ENCODE measurements around the gene SNTG2. TPM values are rescaled to one million over a fixed set of nuclear protein-coding genes. Genes with fewer than 3 reads are reported as not detected.
A peak's percentile ranks its signal among the peaks of the same experiment; 100 is the strongest.

Gene SNTG2
- total RNA-seq, 1 experiment from 2014 or later: 20.5 TPM

GRCh38 chr2:1054399-1054798 lies 103.8 kb downstream of the SNTG2 start:
- CTCF ChIA-PET: no interaction called here
- no peak for DNase-seq (ENCODE audit: low spot score)

GRCh38 chr2:1055014-1055595 lies 104.5 kb downstream of the SNTG2 start:
- ChIA-PET CTCF (no interaction called here), POLR2A (no interaction called here)
- H3K27ac Mint-ChIP-seq: no peak overlapping the region
- no peak for TF ChIP-seq MAX (CRISPR knock-in tag; IDR thresholded peaks at IDR 0.05)
- peak; percentile 69 for TF ChIP-seq ZNF121 (CRISPR knock-in tag; IDR thresholded peaks at IDR 0.05)
- no peak for TF ChIP-seq ZNF281 (CRISPR knock-in tag; IDR thresholded peaks at IDR 0.05)
- peaks cover 9% of the 10 kb centered on the region for H3K36me3 Mint-ChIP-seq
- H3K9me3 Mint-ChIP-seq: peaks cover 5% of the 10 kb centered on the region
- peaks cover 3% of the 10 kb centered on the region for H3K27me3 Mint-ChIP-seq (ENCODE audit: low read depth)
- H3K4me1 Mint-ChIP-seq: peaks cover 42% of the 10 kb centered on the region
- peak; percentile 40 for ATAC-seq
- DNase-seq (ENCODE audit: low spot score): no peak
- H3K4me3 Mint-ChIP-seq: no peak overlapping the region

More at GRCh38 chr2:1054399-1054798, 103.8 kb downstream of the SNTG2 start:
- no peak for ATAC-seq
- TF ChIP-seq GABPB1 (CRISPR knock-in tag; IDR thresholded peaks at IDR 0.05) (no peak), ZNF423 (CRISPR knock-in tag; IDR thresholded peaks at IDR 0.05) (peak; percentile 97)
- Mint-ChIP-seq H3K27ac (0 out of 2 replicates have a peak overlapping the region, but pooled peaks have one; percentile 41), H3K36me3 (peaks cover 16% of the 10 kb centered on the region), H3K4me1 (peaks cover 42% of the 10 kb centered on the region), H3K9me3 (peaks cover 12% of the 10 kb centered on the region), H3K4me3 (no peak overlapping the region), H3K27me3 (ENCODE audit: low read depth) (peaks cover 3% of the 10 kb centered on the region)
- POLR2A ChIA-PET: no interaction called here

GRCh38 chr2:1060372-1060771 lies 109.7 kb downstream of the SNTG2 start:
- Mint-ChIP-seq H3K4me1 (peaks cover 14% of the 10 kb centered on the region), H3K36me3 (peaks cover 4% of the 10 kb centered on the region), H3K27ac (no peak overlapping the region), H3K27me3 (ENCODE audit: low read depth) (peaks cover 9% of the 10 kb centered on the region), H3K9me3 (no peaks in the 10 kb centered on the region), H3K4me3 (no peak overlapping the region)
- CTCF ChIA-PET: no interaction called here
- TF ChIP-seq E2F1 (CRISPR knock-in tag; IDR thresholded peaks at IDR 0.05) (no peak), RORB (CRISPR knock-in tag; IDR thresholded peaks at IDR 0.05) (no peak)
- ATAC-seq: no peak
- POLR2A ChIA-PET: no interaction called here
- DNase-seq (ENCODE audit: low spot score): no peak

DNA sequence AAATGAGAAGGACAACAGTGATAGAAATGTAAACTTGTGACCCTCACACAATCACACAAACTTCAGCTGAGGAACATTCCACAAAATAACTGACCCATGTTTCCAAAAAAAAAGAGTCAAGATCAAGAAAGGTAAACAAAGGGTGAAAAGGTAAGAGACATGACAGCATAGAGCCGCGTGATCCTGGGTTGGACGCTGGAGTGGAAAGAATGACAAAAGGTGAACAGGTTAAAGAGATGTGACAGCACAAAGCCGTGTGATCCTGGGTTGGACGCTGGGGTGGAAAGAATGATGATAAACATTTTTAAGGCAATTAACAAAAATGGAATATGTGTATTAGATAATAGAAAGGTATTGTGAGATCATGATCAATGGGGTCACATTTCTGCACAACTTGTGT lies 110.3 kb downstream of the SNTG2 start:
- TF ChIP-seq, protein P1, sequence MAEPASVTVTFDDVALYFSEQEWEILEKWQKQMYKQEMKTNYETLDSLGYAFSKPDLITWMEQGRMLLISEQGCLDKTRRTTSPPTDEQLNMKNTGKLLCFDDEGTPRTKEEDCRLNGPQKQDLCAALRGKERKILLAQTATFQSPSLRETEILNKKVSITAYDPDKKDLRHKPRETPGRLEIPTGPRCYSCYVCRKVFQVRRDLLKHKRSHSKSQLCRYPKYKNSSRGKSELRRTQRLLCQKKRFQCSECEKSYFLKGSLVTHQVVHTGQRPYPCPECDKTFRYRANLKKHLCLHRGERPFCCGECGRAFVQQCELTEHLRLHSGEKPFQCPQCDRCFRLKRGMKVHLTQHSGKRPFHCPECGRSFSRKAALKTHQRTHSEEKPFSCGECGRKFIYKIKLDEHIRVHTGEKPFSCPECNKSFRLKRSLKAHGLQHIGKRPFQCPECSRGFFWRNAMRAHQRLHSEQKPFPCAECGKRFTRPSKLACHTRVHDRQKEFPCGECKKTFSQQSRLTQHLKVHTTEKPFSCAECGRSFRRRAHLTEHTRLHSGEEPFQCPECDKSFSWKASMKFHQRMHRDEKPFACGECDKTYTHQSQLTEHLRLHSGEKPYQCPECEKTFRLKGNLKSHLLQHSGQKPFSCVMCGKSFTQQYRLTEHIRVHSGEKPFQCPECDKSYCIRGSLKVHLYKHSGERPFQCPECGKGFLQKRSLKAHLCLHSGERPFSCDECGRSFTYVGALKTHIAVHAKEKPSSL (CRISPR knock-in tag; conservative IDR thresholded peaks at IDR 0.05): no peak
- no peak for TF ChIP-seq ETV6 (CRISPR knock-in tag; IDR thresholded peaks at IDR 0.05)
- TF ChIP-seq, protein P2, sequence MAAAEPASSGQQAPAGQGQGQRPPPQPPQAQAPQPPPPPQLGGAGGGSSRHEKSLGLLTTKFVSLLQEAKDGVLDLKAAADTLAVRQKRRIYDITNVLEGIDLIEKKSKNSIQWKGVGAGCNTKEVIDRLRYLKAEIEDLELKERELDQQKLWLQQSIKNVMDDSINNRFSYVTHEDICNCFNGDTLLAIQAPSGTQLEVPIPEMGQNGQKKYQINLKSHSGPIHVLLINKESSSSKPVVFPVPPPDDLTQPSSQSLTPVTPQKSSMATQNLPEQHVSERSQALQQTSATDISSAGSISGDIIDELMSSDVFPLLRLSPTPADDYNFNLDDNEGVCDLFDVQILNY (CRISPR knock-in tag; IDR thresholded peaks at IDR 0.05): no peak
- TF ChIP-seq, protein P3, sequence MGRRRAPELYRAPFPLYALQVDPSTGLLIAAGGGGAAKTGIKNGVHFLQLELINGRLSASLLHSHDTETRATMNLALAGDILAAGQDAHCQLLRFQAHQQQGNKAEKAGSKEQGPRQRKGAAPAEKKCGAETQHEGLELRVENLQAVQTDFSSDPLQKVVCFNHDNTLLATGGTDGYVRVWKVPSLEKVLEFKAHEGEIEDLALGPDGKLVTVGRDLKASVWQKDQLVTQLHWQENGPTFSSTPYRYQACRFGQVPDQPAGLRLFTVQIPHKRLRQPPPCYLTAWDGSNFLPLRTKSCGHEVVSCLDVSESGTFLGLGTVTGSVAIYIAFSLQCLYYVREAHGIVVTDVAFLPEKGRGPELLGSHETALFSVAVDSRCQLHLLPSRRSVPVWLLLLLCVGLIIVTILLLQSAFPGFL (CRISPR knock-in tag; IDR thresholded peaks at IDR 0.05; ENCODE audit: borderline replicate concordance): no peak
- H3K4me3 Mint-ChIP-seq: no peak overlapping the region
- ChIA-PET POLR2A (no interaction called here), CTCF (no interaction called here)
- ATAC-seq (no peak), DNase-seq (ENCODE audit: low spot score) (no peak)
- H3K36me3 Mint-ChIP-seq: no peaks in the 10 kb centered on the region; the same call in 1 of the 2 replicates
- H3K9me3 Mint-ChIP-seq: no peaks in the 10 kb centered on the region
- H3K27me3 Mint-ChIP-seq (ENCODE audit: low read depth): peaks cover 9% of the 10 kb centered on the region
- peaks cover 8% of the 10 kb centered on the region; the same call in 1 of the 2 replicates for H3K4me1 Mint-ChIP-seq
- H3K27ac Mint-ChIP-seq: no peak overlapping the region
